Mucosa of descending colon (tissue), 3 donors: ENCODE data around the gene NFATC1. TPM values are rescaled to one million over a fixed set of nuclear protein-coding genes. Genes with fewer than 3 reads are reported as not detected.
A peak's percentile ranks its signal among the peaks of the same experiment; 100 is the strongest.

Experiments
- ATAC-seq: fragments of 200-7000 bp; cut with Tn5 transposase; one replicate; pipeline ENCODE4 v1.9.1; 2020; ENCODE audit warnings: mild to moderate bottlenecking, moderate library complexity
- DNase-seq, 3 donors: peaks; one replicate each; pipeline ENCODE4 v3.0.0-alpha.2; 2020
- H3K36me3 ChIP-seq: fragments of 200-600 bp; one replicate; pipeline ENCODE4 v1.8.0; 2021; ENCODE audit warnings: low read depth, mild to moderate bottlenecking
- H3K4me1 ChIP-seq: fragments of 200-600 bp; one replicate; pipeline ENCODE4 v1.8.0; 2021; ENCODE audit warnings: low read depth, mild to moderate bottlenecking
- H3K4me3 ChIP-seq: fragments of 200-600 bp; one replicate; pipeline ENCODE4 v1.8.0; 2021; ENCODE audit warnings: mild to moderate bottlenecking
- H3K9me3 ChIP-seq: fragments of 200-600 bp; one replicate; pipeline ENCODE4 v1.8.0; 2021; ENCODE audit warnings: mild to moderate bottlenecking
- intact Hi-C, 2 donors: fragments of 100-400 bp; cut with DNase I in 1 of 2; cut with micrococcal nuclease in 1 of 2; formaldehyde crosslinking; loops; one replicate each; pipeline versions ENCODE4 v1.11.0 to v1.11.1; 2022; cut with DNase I, micrococcal nuclease
- total RNA-seq, 3 donors: library from RNA; stranded (reverse); fragmentation: NEBNext Ultra II Directional in 2 of 3; extraction: Animal tissue kit (Norgen Biotek cat#: 25700) in 2 of 3; gene quantifications; one replicate each; pipeline versions ENCODE4 v1.2.1 to v1.2.4, GENCODE V29; 2021 to 2023
- TF ChIP-seq, protein P1 (sequence below): fragments of 200-600 bp; IDR thresholded peaks from one replicate; pipeline ENCODE4 v1.8.0; 2022; ENCODE audit warnings: antibody characterized with exemption, mild to moderate bottlenecking
- donor health status: DM: no; HTN: no; CAD: no; lungs with moderate emphysema.
- donor health status: DM: no; HTN: no; CAD: no.
- donor health status: DM: no; HTN: yes; CAD: no.

Gene NFATC1
- total RNA-seq, 3 donors from 2014 or later: 2.9 to 12.9 (median 4.6) TPM

DNA sequence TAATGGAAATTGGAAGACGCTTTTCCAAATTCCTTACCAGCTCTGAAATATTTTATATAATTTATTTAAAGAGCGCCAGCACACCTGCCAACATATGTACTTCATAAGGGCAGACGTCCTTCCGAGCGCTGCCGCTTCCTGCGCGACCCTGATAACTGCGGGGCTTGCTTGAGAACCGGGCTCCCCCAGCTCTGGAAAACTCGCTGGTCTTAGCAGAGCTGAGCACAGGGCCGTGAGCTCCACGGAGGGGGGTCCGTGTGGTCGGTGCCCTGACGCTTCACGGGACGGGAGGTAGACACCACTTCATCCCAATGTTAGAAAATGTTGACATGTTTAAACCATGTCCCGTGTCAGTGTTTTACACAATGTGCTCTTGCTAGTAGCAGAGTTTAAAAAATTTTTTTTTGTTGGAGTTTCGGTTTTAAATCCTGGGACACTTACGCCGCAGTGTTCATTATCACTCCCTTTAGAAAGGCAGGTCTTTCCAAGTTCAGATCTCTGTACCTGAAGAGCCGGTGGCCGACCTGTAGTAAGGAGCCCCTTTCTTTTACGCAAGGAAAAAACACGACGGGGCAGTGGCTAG lies 1.6 kb downstream of the NFATC1 start:
- intact Hi-C loops: no loop called here
- DNase-seq (peak in 2 of 3 donors; percentile 14 to 48), ATAC-seq (no peak)
- peaks cover 38% of the 10 kb centered on the region for H3K4me1 ChIP-seq
- no peaks in the 10 kb centered on the region for H3K36me3 ChIP-seq
- H3K9me3 ChIP-seq: no peaks in the 10 kb centered on the region
- TF ChIP-seq, protein P1, sequence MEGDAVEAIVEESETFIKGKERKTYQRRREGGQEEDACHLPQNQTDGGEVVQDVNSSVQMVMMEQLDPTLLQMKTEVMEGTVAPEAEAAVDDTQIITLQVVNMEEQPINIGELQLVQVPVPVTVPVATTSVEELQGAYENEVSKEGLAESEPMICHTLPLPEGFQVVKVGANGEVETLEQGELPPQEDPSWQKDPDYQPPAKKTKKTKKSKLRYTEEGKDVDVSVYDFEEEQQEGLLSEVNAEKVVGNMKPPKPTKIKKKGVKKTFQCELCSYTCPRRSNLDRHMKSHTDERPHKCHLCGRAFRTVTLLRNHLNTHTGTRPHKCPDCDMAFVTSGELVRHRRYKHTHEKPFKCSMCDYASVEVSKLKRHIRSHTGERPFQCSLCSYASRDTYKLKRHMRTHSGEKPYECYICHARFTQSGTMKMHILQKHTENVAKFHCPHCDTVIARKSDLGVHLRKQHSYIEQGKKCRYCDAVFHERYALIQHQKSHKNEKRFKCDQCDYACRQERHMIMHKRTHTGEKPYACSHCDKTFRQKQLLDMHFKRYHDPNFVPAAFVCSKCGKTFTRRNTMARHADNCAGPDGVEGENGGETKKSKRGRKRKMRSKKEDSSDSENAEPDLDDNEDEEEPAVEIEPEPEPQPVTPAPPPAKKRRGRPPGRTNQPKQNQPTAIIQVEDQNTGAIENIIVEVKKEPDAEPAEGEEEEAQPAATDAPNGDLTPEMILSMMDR: no peak
- no peak overlapping the region for H3K4me3 ChIP-seq

GRCh38 chr18:79397830-79398761 lies 2.4 kb downstream of the NFATC1 start:
- H3K36me3 ChIP-seq: no peaks in the 10 kb centered on the region
- TF ChIP-seq, protein P1: no peak
- intact Hi-C loops: no loop called here
- DNase-seq: peak in 2 of 3 donors; percentile 33 to 54
- peaks cover 34% of the 10 kb centered on the region for H3K4me1 ChIP-seq
- no peak for ATAC-seq
- H3K9me3 ChIP-seq: no peaks in the 10 kb centered on the region
- no peak overlapping the region for H3K4me3 ChIP-seq

GRCh38 chr18:79399275-79400081 lies 3.7 kb downstream of the NFATC1 start:
- peak; percentile 15 for ATAC-seq
- Histone ChIP-seq H3K36me3 (no peaks in the 10 kb centered on the region), H3K4me1 (peaks cover 28% of the 10 kb centered on the region), H3K9me3 (no peaks in the 10 kb centered on the region), H3K4me3 (peak overlapping the region; percentile 36)
- intact Hi-C loops: no loop called here
- DNase-seq: peak in 2 of 3 donors; percentile 47 to 69
- TF ChIP-seq, protein P1: no peak

- peaks cover 26% of the 10 kb centered on the region for H3K4me1 ChIP-seq
- intact Hi-C loops: no loop called here
- H3K9me3 ChIP-seq: no peaks in the 10 kb centered on the region
- TF ChIP-seq, protein P1: no peak
- peak overlapping the region; percentile 36 for H3K4me3 ChIP-seq
- ATAC-seq: peak; percentile 60
- no peaks in the 10 kb centered on the region for H3K36me3 ChIP-seq
- peak; percentile 69 to 84 (median 81) for DNase-seq
These were observed 4.4 kb downstream of the NFATC1 start for GRCh38 chr18:79400091-79400590.
